HepG2 (cell line): ENCODE measurements around the gene IPMK. TPM values are rescaled to one million over a fixed set of nuclear protein-coding genes. Genes with fewer than 3 reads are reported as not detected.

ENCODE experiments used
- CHD2 ChIP-seq: IDR thresholded peaks from 2 replicates; pipeline ENCODE4 v1.6.1; 2011; ENCODE audit warnings: low read depth, low read length, improper control_type of control experiment
- GABPB1 ChIP-seq: IDR thresholded peaks from 2 replicates; pipeline ENCODE4 v1.6.1; 2016; ENCODE audit warnings: mild to moderate bottlenecking, missing genetic modification reagents, moderate library complexity, missing compliant biosample characterization
- HES4 ChIP-seq: sonication (generic); formaldehyde crosslinking; IDR thresholded peaks from 2 replicates; pipeline ENCODE4 v1.9.0; 2021; ENCODE audit warnings: mild to moderate bottlenecking, missing genetic modification reagents, borderline replicate concordance
- LCORL ChIP-seq, 2 experiments: fragments of 450-650 bp in 1 of 2; sonication (generic) in 1 of 2; formaldehyde crosslinking in 1 of 2; IDR thresholded peaks; 2 replicates each; pipeline versions ENCODE4 v1.5.0 to v1.6.1; 2017 to 2020; ENCODE audit warnings: antibody characterized with exemption in 1 of 2, missing genetic modification reagents in 1 of 2
- NCOA5 ChIP-seq: sonication (generic); formaldehyde crosslinking; IDR thresholded peaks from 2 replicates; pipeline ENCODE4 v1.4.0; 2020; ENCODE audit warnings: missing genetic modification reagents
- PATZ1 ChIP-seq: sonication (generic); formaldehyde crosslinking; IDR thresholded peaks from 2 replicates; pipeline ENCODE4 v1.4.0; 2020; ENCODE audit warnings: missing genetic modification reagents
- PHF21A ChIP-seq: sonication (generic); formaldehyde crosslinking; IDR thresholded peaks from 2 replicates; pipeline ENCODE4 v1.5.0; 2020; ENCODE audit warnings: mild to moderate bottlenecking, missing genetic modification reagents
- PITX1 ChIP-seq: sonication (generic); formaldehyde crosslinking; IDR thresholded peaks from 2 replicates; pipeline ENCODE4 v1.5.1; 2020; ENCODE audit warnings: mild to moderate bottlenecking, missing genetic modification reagents
- POLR2A ChIP-seq, 2 experiments: IDR thresholded peaks; 2 replicates each; pipeline ENCODE4 v1.6.1; 2011; ENCODE audit warnings: low read depth in 2 of 2, low read length in 2 of 2, mild to moderate bottlenecking in 1 of 2, moderate library complexity in 1 of 2; ENCODE audit not compliant: insufficient read depth in 1 of 2
- RBAK ChIP-seq: sonication (generic); formaldehyde crosslinking; IDR thresholded peaks from 2 replicates; pipeline ENCODE4 v1.5.1; 2020; ENCODE audit warnings: mild to moderate bottlenecking, missing genetic modification reagents
- ZFX ChIP-seq: sonication (generic); formaldehyde crosslinking; IDR thresholded peaks from 2 replicates; pipeline ENCODE4 v1.4.0; 2020; ENCODE audit warnings: mild to moderate bottlenecking, low read depth, missing genetic modification reagents, moderate library complexity
- ZNF337 ChIP-seq: sonication (generic); formaldehyde crosslinking; IDR thresholded peaks from 2 replicates; pipeline ENCODE4 v1.5.1; 2020; ENCODE audit warnings: missing genetic modification reagents, low read depth, mild to moderate bottlenecking, borderline replicate concordance
- ZNF446 ChIP-seq: sonication (generic); formaldehyde crosslinking; IDR thresholded peaks from 2 replicates; pipeline ENCODE4 v1.5.0; 2020; ENCODE audit warnings: mild to moderate bottlenecking, missing genetic modification reagents
- ZNF660 ChIP-seq: sonication (generic); formaldehyde crosslinking; IDR thresholded peaks from 2 replicates; pipeline ENCODE4 v1.5.1; 2020; ENCODE audit warnings: mild to moderate bottlenecking, low read depth, missing genetic modification reagents, borderline replicate concordance
- ZNF749 ChIP-seq: sonication (generic); formaldehyde crosslinking; IDR thresholded peaks from 2 replicates; pipeline ENCODE4 v1.8.0; 2022; ENCODE audit warnings: mild to moderate bottlenecking, missing genetic modification reagents, moderate library complexity, borderline replicate concordance
- ZNF775 ChIP-seq: sonication (generic); formaldehyde crosslinking; IDR thresholded peaks from 2 replicates; pipeline ENCODE4 v1.4.0; 2020; ENCODE audit warnings: missing genetic modification reagents, mild to moderate bottlenecking, moderate library complexity, borderline replicate concordance
- polyA plus RNA-seq, 8 experiments: library from polyadenylated mRNA; depleted of rRNA in 3 of 8; stranded (reverse) in 7 of 8; unstranded in 1 of 8; fragments of >200 nt; fragmentation: Illumina TruSeq in 4 of 8; extraction: Trizol in 4 of 8; gene quantifications; 2 replicates each; pipeline versions ENCODE4 v1.2.1 to v1.2.3, GENCODE V29; 2011 to 2016; ENCODE audit warnings: low read depth in 4 of 8, missing spikeins in 1 of 8, mixed read lengths in 1 of 8; ENCODE audit not compliant: insufficient read depth in 1 of 8
- total RNA-seq, 5 experiments: library from RNA; depleted of rRNA; stranded (reverse); fragments of >200 nt; fragmentation: Illumina TruSeq; extraction: Trizol; gene quantifications; 2 replicates each; pipeline ENCODE4 v1.2.3, GENCODE V29; 2016; ENCODE audit warnings: low read depth in 1 of 5
- TF ChIP-seq, protein P1 (sequence below): sonication (generic); formaldehyde crosslinking; IDR thresholded peaks from 2 replicates; pipeline ENCODE4 v1.4.0; 2020; ENCODE audit warnings: mild to moderate bottlenecking, missing genetic modification reagents

IPMK gene
- total and polyA plus RNA-seq, 2 of the 13 experiments (the other 11 are each of a cell fraction or from before 2014, with no cell fraction given): 2.7 to 3.9 TPM

DNA sequence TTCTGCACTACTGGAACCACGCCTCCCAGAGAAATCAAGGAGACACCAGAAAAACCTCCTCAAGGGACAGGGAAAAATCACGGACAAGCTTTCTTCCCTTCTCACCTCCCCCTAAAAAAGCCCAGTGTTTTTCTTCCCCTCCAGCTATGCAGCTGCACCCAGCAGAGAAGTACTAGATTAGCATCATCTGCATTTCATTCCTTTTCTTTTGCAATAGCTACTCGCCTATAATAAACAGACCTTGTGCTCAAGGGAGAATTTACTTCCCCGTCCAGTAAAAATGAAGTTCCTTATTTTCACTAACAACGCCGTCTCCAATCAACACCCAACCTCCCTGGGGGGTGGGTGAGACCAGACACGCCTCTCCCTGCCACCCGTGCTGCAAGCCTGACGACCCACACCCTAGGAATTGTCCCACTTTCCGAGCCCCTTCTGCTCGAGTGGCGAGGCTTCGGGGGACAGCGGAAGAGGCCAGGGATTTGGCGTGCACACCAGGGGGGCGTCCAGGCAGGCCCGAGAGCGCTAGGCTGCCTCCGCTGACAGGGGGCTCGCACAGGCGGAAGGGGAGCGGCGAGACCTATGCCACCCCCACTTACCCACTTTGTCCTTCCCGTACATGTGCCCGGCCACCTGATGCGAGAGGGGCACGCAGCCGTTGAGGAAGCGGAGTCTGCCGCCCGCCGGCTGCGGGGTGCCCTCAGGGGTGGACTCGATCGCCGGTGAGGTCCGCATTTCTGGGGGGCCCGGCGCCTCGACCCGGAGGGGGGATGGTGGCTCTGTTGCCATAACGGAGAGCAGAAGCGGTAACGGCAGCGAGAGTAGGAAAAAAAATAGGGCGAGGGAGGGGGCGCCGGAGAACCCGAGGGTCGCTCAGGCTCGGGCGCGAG lies 625 bp downstream of the IPMK start (continued):
- TF ChIP-seq ZNF775 (0 out of 2 replicates have a peak, but pooled peaks have one; percentile 70), ZFX (CRISPR knock-in tag) (peak; percentile 77), ZNF337 (CRISPR knock-in tag) (no peak), RBAK (CRISPR knock-in tag) (no peak), PATZ1 (CRISPR knock-in tag) (peak; percentile 52; the same call in 1 of the 2 replicates), PHF21A (CRISPR knock-in tag) (peak; percentile 65), ZNF749 (CRISPR knock-in tag) (0 out of 2 replicates have a peak, but pooled peaks have one; percentile 15), ZNF446 (peak; percentile 31; the same call in 1 of the 2 replicates), PITX1 (CRISPR knock-in tag) (no peak), POLR2A (IDR thresholded peaks at IDR 0.05; ENCODE audit: insufficient read depth in 1 of 2, low read depth in 2 of 2, low read length in 2 of 2) (no peak), ZNF660 (CRISPR knock-in tag) (no peak), GABPB1 (CRISPR knock-in tag) (peak; percentile 44; the same call in 1 of the 2 replicates), LCORL (IDR thresholded peaks at IDR 0.05) (no peak), LCORL (CRISPR knock-in tag; IDR thresholded peaks at IDR 0.05) (no peak), CHD2 (no peak), HES4 (CRISPR knock-in tag) (peak; percentile 53; the same call in 1 of the 2 replicates), NCOA5 (CRISPR knock-in tag) (no peak)
- TF ChIP-seq, protein P1, sequence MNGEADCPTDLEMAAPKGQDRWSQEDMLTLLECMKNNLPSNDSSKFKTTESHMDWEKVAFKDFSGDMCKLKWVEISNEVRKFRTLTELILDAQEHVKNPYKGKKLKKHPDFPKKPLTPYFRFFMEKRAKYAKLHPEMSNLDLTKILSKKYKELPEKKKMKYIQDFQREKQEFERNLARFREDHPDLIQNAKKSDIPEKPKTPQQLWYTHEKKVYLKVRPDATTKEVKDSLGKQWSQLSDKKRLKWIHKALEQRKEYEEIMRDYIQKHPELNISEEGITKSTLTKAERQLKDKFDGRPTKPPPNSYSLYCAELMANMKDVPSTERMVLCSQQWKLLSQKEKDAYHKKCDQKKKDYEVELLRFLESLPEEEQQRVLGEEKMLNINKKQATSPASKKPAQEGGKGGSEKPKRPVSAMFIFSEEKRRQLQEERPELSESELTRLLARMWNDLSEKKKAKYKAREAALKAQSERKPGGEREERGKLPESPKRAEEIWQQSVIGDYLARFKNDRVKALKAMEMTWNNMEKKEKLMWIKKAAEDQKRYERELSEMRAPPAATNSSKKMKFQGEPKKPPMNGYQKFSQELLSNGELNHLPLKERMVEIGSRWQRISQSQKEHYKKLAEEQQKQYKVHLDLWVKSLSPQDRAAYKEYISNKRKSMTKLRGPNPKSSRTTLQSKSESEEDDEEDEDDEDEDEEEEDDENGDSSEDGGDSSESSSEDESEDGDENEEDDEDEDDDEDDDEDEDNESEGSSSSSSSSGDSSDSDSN: peak; percentile 74
